Retinal pigment epithelial cell (primary cell): Measurements from ENCODE around the gene ERCC6L2.

Experiments used
- DNase-seq: peaks from one replicate; pipeline ENCODE4 v3.0.0-alpha.2; 2010; ENCODE audit warnings: low read depth
- H3K4me3 ChIP-seq: 2 replicates; pipeline ENCODE4 v1.5.1; 2011; ENCODE audit warnings: mild to moderate bottlenecking, low read length, control low read depth, moderate library complexity
- TF ChIP-seq, protein P1 (sequence below): conservative IDR thresholded peaks from 2 replicates; pipeline ENCODE4 v1.5.1; 2011; ENCODE audit warnings: low read depth, low read length, control low read depth, inconsistent platforms

Gene ERCC6L2

DNA sequence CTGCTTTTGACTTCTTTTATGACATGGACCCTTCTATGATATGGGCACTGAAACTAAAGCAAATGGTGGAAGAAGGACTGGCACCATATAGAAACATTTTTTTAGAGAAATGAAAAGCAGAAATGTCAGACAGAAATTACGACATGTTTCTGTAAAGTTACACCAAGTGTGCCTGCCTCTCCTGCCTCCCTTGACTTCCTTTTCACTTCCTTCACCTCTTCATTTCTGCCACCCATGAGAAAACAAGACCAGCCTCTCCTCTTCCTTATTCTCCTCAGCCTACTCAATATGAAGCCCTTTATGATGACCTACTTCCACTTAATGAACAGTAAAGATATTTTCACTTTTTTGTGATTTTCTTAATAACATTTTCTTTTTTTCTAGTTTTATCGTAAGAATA lies 44.5 kb downstream of the ERCC6L2 start:
- DNase-seq, result no peak
- H3K4me3 ChIP-seq, result no peak overlapping the region

DNA sequence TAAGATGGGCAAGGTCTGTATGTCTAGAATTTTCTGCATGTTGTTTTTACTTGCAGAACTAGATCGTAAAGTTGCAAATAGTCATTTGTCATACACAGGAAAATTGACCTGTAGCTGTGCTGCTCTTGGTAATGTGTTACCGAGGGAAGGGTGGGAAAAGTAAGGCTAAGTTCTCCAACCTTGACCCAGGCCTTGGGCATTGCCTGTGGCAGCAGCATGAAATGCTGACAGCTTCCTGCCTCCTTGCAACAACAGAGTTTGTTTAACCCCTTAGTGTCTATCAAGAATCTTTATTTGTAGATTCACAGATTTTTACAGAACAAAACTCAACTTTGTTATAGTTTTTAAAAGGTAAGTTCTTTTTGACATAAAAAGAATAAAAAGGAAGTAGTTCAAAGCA lies 48.3 kb downstream of the ERCC6L2 start:
- TF ChIP-seq, protein P1, sequence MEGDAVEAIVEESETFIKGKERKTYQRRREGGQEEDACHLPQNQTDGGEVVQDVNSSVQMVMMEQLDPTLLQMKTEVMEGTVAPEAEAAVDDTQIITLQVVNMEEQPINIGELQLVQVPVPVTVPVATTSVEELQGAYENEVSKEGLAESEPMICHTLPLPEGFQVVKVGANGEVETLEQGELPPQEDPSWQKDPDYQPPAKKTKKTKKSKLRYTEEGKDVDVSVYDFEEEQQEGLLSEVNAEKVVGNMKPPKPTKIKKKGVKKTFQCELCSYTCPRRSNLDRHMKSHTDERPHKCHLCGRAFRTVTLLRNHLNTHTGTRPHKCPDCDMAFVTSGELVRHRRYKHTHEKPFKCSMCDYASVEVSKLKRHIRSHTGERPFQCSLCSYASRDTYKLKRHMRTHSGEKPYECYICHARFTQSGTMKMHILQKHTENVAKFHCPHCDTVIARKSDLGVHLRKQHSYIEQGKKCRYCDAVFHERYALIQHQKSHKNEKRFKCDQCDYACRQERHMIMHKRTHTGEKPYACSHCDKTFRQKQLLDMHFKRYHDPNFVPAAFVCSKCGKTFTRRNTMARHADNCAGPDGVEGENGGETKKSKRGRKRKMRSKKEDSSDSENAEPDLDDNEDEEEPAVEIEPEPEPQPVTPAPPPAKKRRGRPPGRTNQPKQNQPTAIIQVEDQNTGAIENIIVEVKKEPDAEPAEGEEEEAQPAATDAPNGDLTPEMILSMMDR, result no peak
- H3K4me3 ChIP-seq, result no peak overlapping the region
- no peak for DNase-seq

More for the DNA sequence above, 44.5 kb downstream of the ERCC6L2 start:
- TF ChIP-seq, protein P1, result no peak

DNA sequence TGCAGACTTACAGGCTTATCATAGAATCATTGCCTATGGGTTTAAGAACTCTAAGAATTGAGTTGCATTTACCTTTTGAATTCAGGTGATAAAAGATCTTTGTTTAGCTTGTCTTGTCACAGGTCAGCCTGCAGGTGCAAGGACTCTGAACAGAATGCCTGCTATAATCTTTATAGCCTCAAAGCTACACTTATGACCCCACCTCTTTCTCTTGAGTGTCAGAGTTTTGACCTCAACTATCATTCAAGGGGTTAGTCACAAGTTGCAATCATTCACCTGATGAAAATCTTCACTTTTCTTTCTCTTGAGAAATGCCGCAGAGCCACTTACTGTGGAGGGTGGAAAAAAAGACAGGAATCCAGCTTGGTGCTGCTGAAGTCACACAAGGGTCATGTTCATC lies 49.5 kb downstream of the ERCC6L2 start:
- H3K4me3 ChIP-seq, result no peak overlapping the region
- TF ChIP-seq, protein P1, result no peak
- DNase-seq, result no peak

DNA sequence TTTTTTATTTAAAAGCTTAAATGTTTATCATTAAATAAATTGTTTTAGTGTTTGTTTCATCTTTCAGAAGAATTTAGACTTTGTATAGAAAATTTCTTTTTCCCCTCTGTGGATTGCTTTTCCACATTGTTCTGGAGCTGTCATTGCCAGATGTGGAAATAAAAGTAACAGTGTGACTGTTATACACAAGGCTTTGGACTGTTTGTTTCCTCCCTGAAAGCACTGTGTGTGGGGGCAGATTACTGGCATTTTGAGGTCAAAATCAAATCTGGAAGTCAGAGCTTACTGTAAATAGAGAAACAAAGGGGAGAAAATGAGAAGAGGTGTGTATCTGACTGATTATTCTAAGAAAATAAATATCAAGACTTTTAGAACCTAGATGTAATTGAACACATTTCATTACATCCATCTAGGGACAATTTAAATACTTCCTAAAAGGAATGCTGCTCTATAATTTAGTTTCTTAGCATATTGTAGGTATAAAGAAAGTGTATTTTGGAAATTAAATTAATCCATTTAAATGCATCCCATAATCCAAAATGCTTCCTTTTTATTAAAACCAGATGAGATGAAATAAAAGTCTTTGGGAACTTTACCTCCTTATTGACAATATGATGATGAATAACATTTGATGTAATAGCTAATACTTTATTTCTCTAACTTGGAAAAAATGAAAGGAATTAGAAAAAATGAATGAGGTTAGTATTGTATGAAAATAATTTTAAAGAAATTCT lies 51.9 kb downstream of the ERCC6L2 start:
- no peak for DNase-seq
- TF ChIP-seq, protein P1, result no peak
- no peak overlapping the region for H3K4me3 ChIP-seq

DNA sequence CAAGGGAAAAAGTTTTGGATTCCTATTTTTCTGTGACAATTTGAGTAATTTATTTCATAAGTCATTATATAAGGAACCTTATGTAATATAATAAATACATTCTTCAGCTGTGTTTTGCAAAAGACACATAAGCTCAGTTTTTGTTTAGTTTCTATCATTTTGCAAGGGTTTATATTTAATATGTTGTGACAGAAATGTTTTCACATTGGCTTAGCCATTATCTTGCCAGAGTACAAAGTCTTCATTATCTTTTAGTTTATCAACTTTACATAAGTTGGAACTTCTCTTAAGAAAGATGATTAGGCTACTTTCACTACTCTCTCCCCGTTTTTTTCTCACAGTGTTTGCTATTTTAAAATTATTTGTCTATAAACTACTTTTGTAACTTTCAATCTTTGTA lies 54.8 kb downstream of the ERCC6L2 start:
- TF ChIP-seq, protein P1, result no peak
- no peak for DNase-seq
- no peak overlapping the region for H3K4me3 ChIP-seq

DNA sequence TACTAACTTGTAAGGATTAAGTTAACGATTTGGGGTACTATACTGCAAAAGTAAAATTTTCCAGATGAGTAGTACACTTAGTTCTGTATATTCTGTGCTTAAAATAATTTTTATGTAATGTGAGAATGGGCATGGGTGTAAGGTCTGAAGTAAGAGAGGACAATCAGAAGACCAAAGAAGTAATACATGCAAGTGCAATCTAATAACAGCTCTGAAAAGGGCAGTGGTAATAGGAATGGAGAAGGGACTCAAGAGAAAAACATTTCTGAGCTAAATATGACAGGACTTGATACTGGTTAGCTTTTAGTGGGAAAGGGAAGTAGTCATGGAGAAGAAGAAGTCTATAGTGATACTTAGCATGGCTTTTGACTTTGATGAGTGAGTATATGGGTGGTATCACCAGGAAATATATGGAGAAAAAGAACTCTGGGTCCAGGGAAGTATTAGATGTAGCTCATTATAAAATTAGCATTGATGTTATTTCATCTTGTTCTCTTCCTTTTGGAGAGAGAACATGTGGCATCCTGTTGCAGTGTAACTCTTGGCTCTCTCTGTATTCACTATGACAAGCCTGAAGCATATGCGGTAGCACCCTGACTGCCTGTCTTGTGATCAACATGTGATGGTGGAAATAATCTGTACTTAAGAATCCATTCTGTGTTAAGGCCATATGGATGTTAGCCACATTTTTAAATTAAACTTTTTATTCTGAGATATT lies 60.5 kb downstream of the ERCC6L2 start:
- TF ChIP-seq, protein P1, result no peak
- peak; percentile 8 for DNase-seq
- no peak overlapping the region for H3K4me3 ChIP-seq
